Thyroid gland (tissue), 4 donors: ENCODE measurements around the gene GABRA5. TPM values are rescaled to one million over a fixed set of nuclear protein-coding genes. Genes with fewer than 3 reads are reported as not detected.

Source experiments
- DNase-seq, 2 donors: peaks; one replicate each; pipeline ENCODE4 v3.0.0-alpha.2; 2019
- H3K27ac ChIP-seq, 3 donors: fragments of 200-600 bp; sonication (generic); 1 replicate in 2 of 3; 2 replicates in 1 of 3; pipeline ENCODE4 v1.5.1; 2016 to 2019; ENCODE audit warnings: mild to moderate bottlenecking in 1 of 3, moderate library complexity in 1 of 3
- H3K27me3 ChIP-seq: fragments of 200-600 bp; sonication (generic); one replicate; pipeline ENCODE4 v1.5.1; 2019
- H3K36me3 ChIP-seq, 2 donors: fragments of 200-600 bp; sonication (generic); one replicate each; pipeline ENCODE4 v1.5.1; 2016 to 2019
- H3K4me1 ChIP-seq, 2 donors: fragments of 200-600 bp; sonication (generic); one replicate each; pipeline ENCODE4 v1.5.1; 2017 to 2019
- H3K4me3 ChIP-seq, 3 donors: fragments of 200-600 bp; sonication (generic); replicated peaks in 1 of 3; 1 replicate in 2 of 3; 2 replicates in 1 of 3; pipeline ENCODE4 v1.5.1; 2016; ENCODE audit warnings: mild to moderate bottlenecking in 1 of 3
- H3K9me3 ChIP-seq: fragments of 200-600 bp; sonication (generic); one replicate; pipeline ENCODE4 v1.5.1; 2017
- CTCF ChIP-seq, 6 experiments: fragments of 200-600 bp in 3 of 6; fragments of 450-650 bp in 3 of 6; sonication (generic) in 3 of 6; IDR thresholded peaks; one replicate each; pipeline ENCODE4 v1.5.1; 2016 to 2019; ENCODE audit warnings: antibody characterized with exemption in 6 of 6, mild to moderate bottlenecking in 2 of 6, inconsistent platforms in 1 of 6, moderate library complexity in 1 of 6
- POLR2A ChIP-seq, 2 donors: fragments of 450-650 bp; IDR thresholded peaks; one replicate each; pipeline ENCODE4 v1.6.1; 2017; ENCODE audit warnings: antibody characterized with exemption in 2 of 2, mild to moderate bottlenecking in 2 of 2, moderate library complexity in 1 of 2
- WGBS, 2 donors: methylation state at CpG; one replicate each; pipeline ENCODE4 v1.1.5; 2017; 5-methylcytosine and 5-hydroxymethylcytosine counted together
- intact Hi-C: fragments of 100-400 bp; cut with DNase I; formaldehyde crosslinking; loops from one replicate; pipeline ENCODE4 v1.15.1; 2023
- total RNA-seq, 4 donors: library from RNA; depleted of rRNA; stranded (reverse); fragments of >200 nt; gene quantifications; one replicate each; pipeline ENCODE4 v1.2.3, GENCODE V29; 2016

The GABRA5 gene
- total RNA-seq, 4 donors from 2014 or later = 5.7 TPM; not detected in 3

GRCh38 chr15:26985050-26985449, 118.2 kb downstream of the GABRA5 start:
- Histone ChIP-seq H3K27ac (no peak overlapping the region), H3K4me1 (no peaks in the 10 kb centered on the region), H3K36me3 (no peaks in the 10 kb centered on the region), H3K27me3 (no peaks in the 10 kb centered on the region), H3K9me3 (no peaks in the 10 kb centered on the region), H3K4me3 (no peak overlapping the region)
- DNase-seq = no peak
- intact Hi-C loops = no loop called here
- 92 to 95% methylated on average over 4 of the region's 4 CpGs for WGBS, 2 donors
- TF ChIP-seq POLR2A (IDR thresholded peaks at IDR 0.05) = no peak
- TF ChIP-seq CTCF (IDR thresholded peaks at IDR 0.05) = no peak

- no peaks in the 10 kb centered on the region for H3K4me1 ChIP-seq
- TF ChIP-seq CTCF (IDR thresholded peaks at IDR 0.05) = no peak
- no peak for TF ChIP-seq POLR2A (IDR thresholded peaks at IDR 0.05)
- H3K4me3 ChIP-seq = no peak overlapping the region
- no peaks in the 10 kb centered on the region for H3K9me3 ChIP-seq
- intact Hi-C loops = no loop called here
- H3K27me3 ChIP-seq = no peaks in the 10 kb centered on the region
- 93 to 94% methylated on average over 2 of the region's 2 CpGs for WGBS, 2 donors
- H3K36me3 ChIP-seq = no peaks in the 10 kb centered on the region
- no peak overlapping the region for H3K27ac ChIP-seq
- no peak for DNase-seq
Observed at GRCh38 chr15:26996250-26996649, 129.4 kb downstream of the GABRA5 start.

Other genes starting within 250 kb of the GABRA5 start
- 10 to 100 TPM; 15.0 to 46.7 (median 20.6) TPM for gene GABRB3, start 94.0 kb upstream of the GABRA5 start, total RNA-seq
- gene GABRG3, start 104.1 kb downstream of the GABRA5 start, total RNA-seq = 1 to 10 TPM in 1 of 4 donors, under 1 TPM in 1, not detected in 2; 0.67 to 3.0 TPM